Esophagus (tissue), 2 donors: ENCODE results near the gene HIF1A. TPM values are rescaled to one million over a fixed set of nuclear protein-coding genes. Genes with fewer than 3 reads are reported as not detected.
A peak's percentile ranks its signal among the peaks of the same experiment; 100 is the strongest.
"Not testable (repeated sequence)": the region's sequence is repeated elsewhere in the genome, so short reads cannot be mapped to it uniquely, and the experiment has no call there.

Experiments used
- H3K27ac ChIP-seq, 2 donors: one replicate each; pipeline ENCODE4 v1.5.1; 2013; ENCODE audit warnings: low read depth in 2 of 2, mild to moderate bottlenecking in 2 of 2, inconsistent platforms in 1 of 2, low read length in 1 of 2, moderate library complexity in 1 of 2
- H3K27me3 ChIP-seq, 2 donors: one replicate each; pipeline ENCODE4 v1.6.1; 2013; ENCODE audit warnings: low read length in 2 of 2, control low read depth in 1 of 2, mild to moderate bottlenecking in 1 of 2; ENCODE audit not compliant: insufficient read depth in 2 of 2, control insufficient read depth in 1 of 2
- H3K36me3 ChIP-seq, 2 donors: one replicate each; pipeline ENCODE4 v1.6.1; 2013; ENCODE audit warnings: low read length in 1 of 2; ENCODE audit not compliant: control insufficient read depth in 2 of 2, insufficient read depth in 2 of 2
- H3K4me1 ChIP-seq, 2 donors: one replicate each; pipeline ENCODE4 v1.6.1; 2013; ENCODE audit warnings: low read length in 1 of 2; ENCODE audit not compliant: control insufficient read depth in 2 of 2, insufficient read depth in 2 of 2
- H3K4me3 ChIP-seq, 2 donors: one replicate each; pipeline ENCODE4 v1.5.1; 2013; ENCODE audit warnings: low read length in 2 of 2, mild to moderate bottlenecking in 2 of 2, low read depth in 1 of 2, moderate library complexity in 1 of 2
- H3K9me3 ChIP-seq, 2 donors: one replicate each; pipeline ENCODE4 v1.6.1; 2013; ENCODE audit warnings: mild to moderate bottlenecking in 2 of 2, low read depth in 1 of 2, low read length in 1 of 2, moderate library complexity in 1 of 2; ENCODE audit not compliant: control insufficient read depth in 2 of 2, insufficient read depth in 1 of 2
- WGBS, 2 donors: extraction: QIAGEN DNeasy Blood & Tissue Kit; methylation state at CpG; one replicate each; pipeline ENCODE4 v1.1.7; 2013; 5-methylcytosine and 5-hydroxymethylcytosine counted together
- polyA plus RNA-seq, 2 donors: library from polyadenylated mRNA; stranded (reverse); fragments of 200-250 nt; gene quantifications; one replicate each; pipeline ENCODE4 v1.2.3, GENCODE V29; 2013
- donor health status: healthy with polysubstance abuse.
- donor health status: Bipolar disorder and iron deficiency.

HIF1A gene
- polyA plus RNA-seq, 2 donors, result 23.4 to 47.5 TPM

- Histone ChIP-seq H3K4me3 (peak overlapping the region; percentile 48 to 77), H3K4me1 (no peaks in the 10 kb centered on the region), H3K27ac (peak overlapping the region; percentile 84 to 85), H3K36me3 (peaks cover 0 to 2% of the 10 kb centered on the region in 2 donors), H3K9me3 (no peaks in the 10 kb centered on the region), H3K27me3 (no peaks in the 10 kb centered on the region)
- 2% methylated on average over 53 to 54 of the region's 54 CpGs for WGBS, 2 donors
Observed at GRCh38 chr14:61750708-61751474, 55.6 kb downstream of the HIF1A start.

- Histone ChIP-seq H3K4me3 (peak overlapping the region; percentile 48 to 77), H3K4me1 (no peaks in the 10 kb centered on the region)
- 28 to 36% methylated on average over 8 of the region's 8 CpGs for WGBS, 2 donors
Observed at GRCh38 chr14:61751475-61751989, 56.2 kb downstream of the HIF1A start.

DNA sequence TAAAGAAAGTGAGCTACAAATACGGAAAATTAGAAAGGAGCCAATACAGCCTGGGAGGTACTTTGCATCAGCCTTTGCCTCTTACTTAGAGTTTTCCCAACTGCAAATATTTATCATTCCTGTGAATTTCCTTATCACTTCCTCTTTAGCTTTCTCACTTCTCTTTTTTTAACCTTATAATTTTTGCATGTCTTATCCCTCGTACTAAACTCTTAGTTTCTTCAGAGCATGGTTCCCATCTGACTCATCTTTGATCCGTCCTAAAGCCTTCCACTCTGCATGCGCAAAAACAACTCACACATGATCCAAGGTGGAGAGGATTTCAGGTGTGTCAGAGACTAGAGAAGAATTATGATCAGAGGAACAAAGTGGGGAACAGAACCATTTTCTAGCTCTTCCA is 57.3 kb downstream of the HIF1A start:
- 66 to 69% methylated on average over 4 of the region's 4 CpGs for WGBS, 2 donors
- Histone ChIP-seq H3K27ac (peak overlapping the region in 1 of 2 donors; percentile 21), H3K36me3 (no peaks in the 10 kb centered on the region), H3K27me3 (no peaks in the 10 kb centered on the region), H3K4me1 (no peaks in the 10 kb centered on the region), H3K9me3 (no peaks in the 10 kb centered on the region), H3K4me3 (no peak overlapping the region)

More at GRCh38 chr14:61751475-61751989, 56.2 kb downstream of the HIF1A start:
- no peaks in the 10 kb centered on the region for H3K36me3 ChIP-seq
- no peaks in the 10 kb centered on the region for H3K27me3 ChIP-seq
- peak overlapping the region; percentile 84 to 85 for H3K27ac ChIP-seq
- no peaks in the 10 kb centered on the region for H3K9me3 ChIP-seq

DNA sequence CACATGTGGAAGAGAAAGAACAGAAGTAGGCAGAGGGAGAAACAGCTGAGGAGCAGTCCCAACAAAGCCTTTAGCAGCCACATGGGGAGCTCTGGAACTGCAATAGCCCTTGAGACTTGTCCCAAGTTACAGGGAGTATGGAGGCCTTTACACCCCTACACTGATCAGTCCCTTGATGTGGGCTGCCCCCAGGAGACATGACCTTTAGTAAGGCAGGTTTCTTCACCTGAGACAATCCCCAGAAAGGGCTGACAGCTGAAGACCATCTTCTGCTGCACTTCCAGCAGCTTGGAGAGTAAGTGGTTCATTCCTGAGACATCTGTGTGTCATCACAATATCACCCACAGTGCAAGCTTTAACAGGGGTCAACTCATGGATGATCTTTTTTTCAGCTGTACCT is 58.3 kb downstream of the HIF1A start:
- no peaks in the 10 kb centered on the region for H3K9me3 ChIP-seq
- no peak overlapping the region for H3K27ac ChIP-seq
- no peaks in the 10 kb centered on the region for H3K27me3 ChIP-seq
- no peak overlapping the region for H3K4me3 ChIP-seq
- H3K36me3 ChIP-seq, result no peaks in the 10 kb centered on the region
- H3K4me1 ChIP-seq, result no peaks in the 10 kb centered on the region

GRCh38 chr14:61754627-61755381 is 59.5 kb downstream of the HIF1A start:
- WGBS, 2 donors, result 77 to 79% methylated on average over 5 of the region's 5 CpGs
- H3K9me3 ChIP-seq, result no peaks in the 10 kb centered on the region
- H3K27ac ChIP-seq, result no peak overlapping the region
- no peaks in the 10 kb centered on the region for H3K27me3 ChIP-seq
- H3K4me1 ChIP-seq, result no peaks in the 10 kb centered on the region
- H3K4me3 ChIP-seq, result no peak overlapping the region
- no peaks in the 10 kb centered on the region for H3K36me3 ChIP-seq

DNA sequence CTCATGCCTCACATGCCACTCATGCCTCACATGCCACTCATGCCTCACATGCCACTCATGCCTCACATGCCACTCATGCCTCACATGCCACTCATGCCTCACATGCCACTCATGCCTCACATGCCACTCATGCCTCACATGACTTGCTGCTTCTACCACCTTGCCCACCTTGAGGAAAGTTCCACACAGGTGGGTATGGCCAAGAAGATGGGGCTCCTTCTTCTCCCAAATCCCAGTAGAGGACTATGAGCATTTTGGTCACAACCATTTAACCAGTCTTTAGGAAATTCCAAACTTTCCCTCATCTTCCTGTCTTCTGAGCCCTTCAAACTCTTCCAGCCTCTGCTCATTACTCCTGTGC is 60.0 kb downstream of the HIF1A start:
- H3K4me3 ChIP-seq, H3K9me3 ChIP-seq, H3K36me3 ChIP-seq, H3K27me3 ChIP-seq, H3K4me1 ChIP-seq, H3K27ac ChIP-seq: not testable (repeated sequence)

GRCh38 chr14:61756135-61756534 is 60.8 kb downstream of the HIF1A start:
- H3K36me3 ChIP-seq, result no peaks in the 10 kb centered on the region
- no peak overlapping the region for H3K4me3 ChIP-seq
- WGBS, 2 donors, result 75% methylated on average over 2 of the region's 2 CpGs
- H3K27me3 ChIP-seq, result no peaks in the 10 kb centered on the region
- H3K27ac ChIP-seq, result no peak overlapping the region
- H3K9me3 ChIP-seq, result no peaks in the 10 kb centered on the region
- H3K4me1 ChIP-seq, result no peaks in the 10 kb centered on the region

DNA sequence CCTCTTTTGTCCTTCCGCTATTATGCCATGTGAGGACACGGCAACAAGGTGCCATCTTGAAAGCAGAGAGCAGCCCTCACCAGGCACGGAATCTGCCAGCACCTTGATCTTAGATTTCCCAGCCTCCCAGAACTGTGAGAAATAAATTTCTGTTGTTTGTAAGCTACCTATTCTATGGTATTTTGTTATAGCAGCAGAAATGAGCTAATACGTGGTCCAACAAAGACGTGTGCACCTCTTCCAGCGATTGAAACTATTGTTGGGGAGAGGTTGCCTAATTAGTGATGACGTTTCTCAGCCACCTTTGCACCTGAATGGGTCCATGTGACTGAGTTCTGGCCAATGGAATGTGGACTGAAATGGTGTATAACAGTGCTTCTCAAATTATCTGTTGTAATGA is 64.6 kb downstream of the HIF1A start:
- no peak overlapping the region for H3K4me3 ChIP-seq
- H3K9me3 ChIP-seq, result no peaks in the 10 kb centered on the region
- H3K36me3 ChIP-seq, result no peaks in the 10 kb centered on the region
- H3K4me1 ChIP-seq, result no peaks in the 10 kb centered on the region
- 92 to 94% methylated on average over 7 of the region's 7 CpGs for WGBS, 2 donors
- H3K27ac ChIP-seq, result no peak overlapping the region
- no peaks in the 10 kb centered on the region for H3K27me3 ChIP-seq

GRCh38 chr14:61761557-61761956 is 66.2 kb downstream of the HIF1A start:
- Histone ChIP-seq H3K27me3 (no peaks in the 10 kb centered on the region), H3K36me3 (no peaks in the 10 kb centered on the region), H3K9me3 (no peaks in the 10 kb centered on the region), H3K4me3 (peak overlapping the region; percentile 15 to 94), H3K27ac (peak overlapping the region; percentile 88 to 93), H3K4me1 (no peaks in the 10 kb centered on the region)
- WGBS, 2 donors, result 54 to 58% methylated on average over 5 of the region's 5 CpGs
